GM21786 (cell line): ENCODE measurements around the gene CNTROB.
A peak's percentile ranks its signal among the peaks of the same experiment; 100 is the strongest.

Experiments used
- ATAC-seq: cut with Tn5 transposase; IDR thresholded peaks from one replicate; pipeline ENCODE4 v1.9.1; 2021; ENCODE audit not compliant: unreplicated experiment

The CNTROB gene

DNA sequence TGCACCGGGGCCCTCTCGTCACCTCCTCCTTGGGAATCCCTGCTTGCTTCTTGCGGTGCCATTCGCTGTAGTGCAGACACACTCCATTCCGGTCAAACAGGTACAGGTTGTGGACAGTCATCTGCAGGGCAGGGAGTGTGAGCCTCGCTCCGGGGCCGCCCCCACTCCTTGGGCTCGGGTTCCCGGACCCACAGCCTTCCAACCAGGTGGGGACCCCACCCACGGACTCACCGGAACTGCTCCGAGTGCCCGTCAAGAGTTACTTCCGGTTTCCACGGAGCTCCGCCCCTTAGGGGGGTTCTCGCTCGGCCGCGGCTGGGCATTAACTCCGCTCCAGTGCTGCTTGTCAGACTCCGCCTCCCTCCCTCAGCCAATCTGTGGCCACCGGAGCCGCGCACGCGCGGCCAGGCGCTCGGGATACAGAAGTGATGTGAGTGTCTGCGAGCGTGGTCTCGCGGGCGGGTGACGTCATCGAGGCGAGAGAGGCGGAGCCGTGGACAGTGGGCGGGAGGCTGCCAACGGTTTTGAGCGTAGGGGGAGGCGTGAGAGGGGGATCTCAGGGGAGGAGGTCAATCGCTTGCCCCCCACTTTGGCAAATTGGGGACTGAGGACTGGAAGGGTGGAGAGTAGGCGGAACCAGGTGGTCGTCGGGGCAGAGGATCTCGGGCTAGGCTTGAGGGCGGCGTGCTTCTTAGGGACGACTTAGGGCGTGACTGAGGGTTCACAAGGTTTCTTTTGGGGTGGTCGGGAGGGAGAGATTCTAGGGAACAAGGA, at the start of gene CNTROB, which contains the start of gene TRAPPC1:
CNTROB (plus strand) TSS at position 498 of the 774 bp plus-strand sequence. CDS start 874 bp downstream, outside the sequence.
TRAPPC1 (minus strand) TSS at position 238 of the 774 bp plus-strand sequence; CDS start at position 121, 117 bp downstream.
- peak; percentile 96 for ATAC-seq

- ATAC-seq = no peak
Observed at GRCh38 chr17:7882629-7883028, 49.4 kb upstream of the CNTROB start.

- ATAC-seq = no peak
Observed at GRCh38 chr17:7883781-7884386, 48.1 kb upstream of the CNTROB start.

DNA sequence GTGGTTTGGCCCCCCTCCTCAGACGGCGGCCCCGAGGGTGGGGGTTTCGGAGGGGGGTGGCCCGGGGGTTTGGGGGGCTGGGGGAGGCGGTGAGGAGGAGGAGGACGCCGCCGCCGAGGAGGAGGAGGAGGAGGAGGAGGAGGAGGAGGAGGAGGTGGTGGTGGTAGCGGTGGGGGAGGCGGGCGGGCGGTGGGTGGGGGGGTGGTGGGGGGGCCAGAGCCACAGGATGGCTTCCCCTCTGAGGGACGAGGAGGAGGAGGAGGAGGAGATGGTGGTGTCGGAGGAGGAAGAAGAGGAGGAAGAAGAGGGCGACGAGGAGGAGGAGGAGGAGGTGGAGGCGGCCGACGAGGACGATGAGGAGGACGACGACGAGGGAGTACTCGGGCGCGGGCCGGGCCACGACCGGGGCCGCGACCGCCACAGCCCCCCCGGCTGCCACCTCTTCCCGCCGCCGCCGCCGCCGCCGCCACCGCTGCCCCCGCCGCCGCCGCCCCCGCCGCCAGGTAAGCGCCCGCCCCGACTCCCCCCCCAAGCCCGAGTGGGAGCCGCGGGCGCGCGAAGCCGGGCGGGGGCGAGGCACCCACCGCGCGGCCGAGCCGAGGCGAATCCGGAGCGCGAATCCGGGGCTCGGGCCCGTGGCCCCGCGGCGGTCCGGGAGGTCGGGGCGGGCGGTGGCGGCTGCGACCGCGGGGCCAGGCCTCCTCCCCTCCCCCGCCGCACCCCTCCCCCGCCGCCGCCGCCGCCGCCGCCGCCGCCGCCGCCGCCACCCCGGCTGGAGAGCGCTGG, 47.2 kb upstream of the CNTROB start:
- no peak for ATAC-seq

DNA sequence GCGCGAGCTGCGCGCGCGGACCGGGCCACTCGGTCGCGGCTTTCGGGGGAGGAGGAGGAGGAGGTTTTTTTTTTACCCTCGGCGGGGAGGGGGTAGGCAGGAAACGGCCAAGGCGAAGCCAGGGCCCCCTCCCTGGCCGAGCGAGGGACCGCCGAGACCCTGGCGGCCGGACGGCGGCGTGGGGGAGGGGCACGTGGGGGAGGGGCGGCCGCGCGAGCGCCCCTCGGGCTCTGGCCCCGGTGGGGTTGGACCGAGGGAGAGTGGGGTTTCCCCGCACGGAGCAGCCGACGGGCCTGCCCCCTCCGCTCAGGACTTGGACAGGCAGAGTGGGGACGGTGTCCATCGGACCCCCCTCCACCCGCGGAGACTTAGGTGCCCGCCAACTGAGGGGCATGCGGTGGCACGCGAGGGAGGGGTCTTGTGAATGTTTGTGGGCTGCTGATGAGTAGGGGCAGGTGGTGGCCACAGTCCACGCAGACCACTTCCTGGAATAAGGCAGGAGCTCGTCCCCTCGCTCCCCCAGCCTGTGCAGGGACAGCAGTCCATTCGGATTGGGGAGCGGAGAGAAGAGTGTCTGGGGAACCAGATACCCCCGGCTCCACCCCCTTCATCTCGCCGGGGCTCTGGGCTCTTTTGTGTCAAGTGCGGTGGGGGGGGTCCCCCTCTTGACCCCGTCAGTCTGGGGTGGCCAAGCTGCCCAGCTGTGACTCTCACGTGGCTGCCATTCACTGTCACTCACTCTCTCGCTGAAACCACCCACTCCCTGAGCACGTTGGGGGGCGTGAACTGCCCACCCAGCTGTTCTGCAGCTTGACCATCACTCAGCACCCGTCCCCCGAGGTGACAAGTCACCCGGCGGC, 46.4 kb upstream of the CNTROB start:
- ATAC-seq = no peak

GRCh38 chr17:7886227-7887037, 45.6 kb upstream of the CNTROB start:
- no peak for ATAC-seq

DNA sequence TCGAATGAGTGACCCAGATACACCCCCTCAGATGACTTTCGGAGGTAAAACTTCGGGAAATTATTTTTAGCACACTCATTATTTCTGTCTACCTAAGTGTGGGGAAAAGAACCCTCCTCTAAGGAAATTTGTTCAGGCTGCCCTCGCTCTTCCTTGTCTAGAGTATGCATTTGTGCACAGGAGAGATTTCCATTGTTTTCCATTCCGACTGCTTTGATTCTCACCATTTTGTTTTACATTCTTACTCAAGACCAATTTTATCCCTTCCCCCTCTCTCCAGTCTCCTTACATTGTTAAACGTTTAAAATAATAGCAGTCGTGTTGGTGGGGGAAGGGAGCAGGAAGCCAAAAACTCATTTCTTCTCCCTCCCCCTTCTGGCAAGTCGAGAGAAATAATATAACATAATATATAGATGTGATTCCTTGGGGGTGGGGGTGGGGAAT, 44.9 kb upstream of the CNTROB start:
- no peak for ATAC-seq

GRCh38 chr17:7887482-7888183, 44.4 kb upstream of the CNTROB start:
- peak; percentile 34 for ATAC-seq

DNA sequence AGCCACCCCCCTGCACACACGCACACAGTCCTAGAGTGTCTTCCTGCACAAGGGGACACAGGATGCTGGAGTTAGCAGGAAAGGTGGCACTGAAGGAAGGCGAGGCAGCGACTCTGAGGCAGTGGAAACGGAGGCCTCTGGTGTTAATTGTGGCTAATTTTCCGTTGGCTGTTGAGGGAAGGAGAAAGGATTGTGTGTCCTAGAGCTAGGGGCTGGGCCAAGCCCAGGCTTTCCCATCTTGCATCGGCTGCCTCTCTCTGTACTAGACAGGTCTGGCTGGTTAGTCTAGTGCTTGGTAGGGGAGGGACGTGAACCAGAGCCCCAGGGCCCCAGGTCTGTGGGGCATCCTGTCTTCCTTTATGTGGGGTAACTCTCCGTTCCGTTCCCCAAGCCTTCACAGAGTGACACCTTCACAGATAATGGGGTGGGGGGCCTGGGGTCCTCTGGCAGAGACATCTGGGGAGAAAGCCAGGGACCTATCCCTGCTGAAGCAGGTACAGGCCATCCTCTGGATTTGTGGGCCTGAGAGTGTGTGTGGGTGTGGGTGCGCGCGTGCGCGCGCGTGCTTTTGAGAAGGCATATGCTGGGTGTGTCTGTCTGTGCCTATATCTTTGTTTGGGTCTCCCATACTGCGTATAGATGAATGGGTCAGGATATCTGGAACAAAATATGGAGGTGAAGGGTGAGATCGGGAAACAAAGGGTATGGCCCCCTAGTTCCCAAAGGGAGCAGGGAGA, 43.7 kb upstream of the CNTROB start, which contains the start of gene CHD3:
CHD3 (plus strand) TSS at position 606 of the 737 bp plus-strand sequence. CDS start 212 bp downstream, outside the sequence.
- no peak for ATAC-seq

- no peak for ATAC-seq
Observed at GRCh38 chr17:7889166-7889955, 42.6 kb upstream of the CNTROB start.

DNA sequence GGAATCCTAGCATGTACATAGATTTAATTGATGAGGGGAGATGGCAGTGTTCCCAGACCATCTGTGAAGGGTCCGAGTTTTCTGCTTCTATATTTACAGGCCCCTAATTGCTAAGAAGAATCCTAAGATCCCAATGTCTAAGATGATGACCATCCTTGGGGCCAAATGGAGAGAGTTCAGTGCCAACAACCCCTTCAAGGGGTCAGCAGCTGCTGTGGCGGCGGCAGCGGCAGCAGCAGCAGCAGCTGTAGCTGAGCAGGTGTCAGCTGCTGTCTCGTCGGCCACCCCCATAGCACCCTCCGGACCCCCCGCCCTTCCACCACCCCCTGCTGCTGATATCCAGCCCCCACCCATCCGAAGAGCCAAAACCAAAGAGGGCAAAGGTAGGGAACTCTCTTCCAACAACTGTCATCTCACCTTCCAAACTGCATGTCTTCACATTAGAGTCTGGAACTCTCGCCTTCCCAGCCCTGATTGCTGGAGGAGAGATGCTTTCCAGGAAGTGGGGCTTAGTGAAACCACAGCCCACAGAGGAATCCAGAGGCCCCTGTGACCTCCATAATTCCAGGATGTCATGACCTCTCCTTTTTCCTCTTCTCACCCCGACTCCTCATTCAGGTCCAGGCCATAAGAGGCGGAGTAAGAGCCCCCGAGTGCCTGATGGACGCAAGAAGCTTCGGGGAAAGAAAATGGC, 38.7 kb upstream of the CNTROB start:
- no peak for ATAC-seq

DNA sequence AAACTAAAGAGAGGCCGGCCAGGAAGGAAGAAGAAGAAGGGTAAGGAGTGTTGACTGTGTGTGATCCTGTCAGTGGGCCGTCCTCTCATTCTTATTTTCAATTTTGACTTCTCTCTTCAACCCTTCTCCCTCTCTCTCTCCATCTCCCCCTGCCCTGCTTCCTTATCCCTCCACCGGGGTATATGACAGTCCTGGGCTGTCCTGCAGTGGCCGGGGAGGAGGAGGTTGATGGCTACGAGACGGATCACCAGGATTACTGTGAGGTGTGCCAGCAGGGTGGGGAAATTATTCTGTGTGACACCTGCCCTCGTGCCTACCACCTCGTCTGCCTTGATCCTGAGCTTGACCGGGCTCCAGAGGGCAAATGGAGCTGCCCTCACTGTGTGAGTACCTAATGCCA, 37.8 kb upstream of the CNTROB start:
- ATAC-seq = no peak

DNA sequence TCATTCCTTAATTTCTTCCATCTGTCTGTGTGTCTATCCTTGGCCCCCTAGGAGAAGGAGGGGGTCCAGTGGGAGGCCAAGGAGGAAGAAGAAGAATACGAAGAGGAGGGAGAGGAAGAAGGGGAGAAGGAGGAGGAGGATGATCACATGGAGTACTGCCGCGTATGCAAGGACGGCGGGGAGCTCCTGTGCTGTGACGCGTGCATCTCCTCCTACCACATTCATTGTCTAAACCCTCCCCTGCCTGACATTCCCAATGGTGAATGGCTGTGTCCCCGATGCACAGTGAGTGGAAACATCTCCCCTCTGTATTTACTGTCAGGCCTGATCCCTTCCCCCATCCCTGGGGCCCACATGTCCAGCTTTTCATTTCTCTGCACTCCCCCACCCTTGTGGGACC, 37.1 kb upstream of the CNTROB start:
- ATAC-seq = no peak

DNA sequence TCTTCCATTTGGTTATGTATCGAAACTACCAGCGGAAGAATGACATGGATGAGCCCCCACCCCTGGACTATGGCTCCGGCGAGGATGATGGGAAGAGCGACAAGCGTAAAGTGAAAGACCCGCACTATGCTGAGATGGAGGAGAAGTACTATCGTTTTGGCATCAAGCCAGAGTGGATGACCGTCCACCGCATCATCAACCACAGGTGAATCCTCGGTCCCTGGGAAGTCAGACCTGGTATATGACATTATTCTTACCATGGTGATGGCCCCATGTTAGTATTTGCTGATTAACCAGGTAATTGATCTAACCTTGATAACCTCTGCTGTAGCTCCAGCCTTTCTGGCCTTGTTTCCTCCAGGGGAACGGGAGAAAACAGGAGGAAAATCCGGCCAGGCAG, 34.9 kb upstream of the CNTROB start:
- no peak for ATAC-seq

DNA sequence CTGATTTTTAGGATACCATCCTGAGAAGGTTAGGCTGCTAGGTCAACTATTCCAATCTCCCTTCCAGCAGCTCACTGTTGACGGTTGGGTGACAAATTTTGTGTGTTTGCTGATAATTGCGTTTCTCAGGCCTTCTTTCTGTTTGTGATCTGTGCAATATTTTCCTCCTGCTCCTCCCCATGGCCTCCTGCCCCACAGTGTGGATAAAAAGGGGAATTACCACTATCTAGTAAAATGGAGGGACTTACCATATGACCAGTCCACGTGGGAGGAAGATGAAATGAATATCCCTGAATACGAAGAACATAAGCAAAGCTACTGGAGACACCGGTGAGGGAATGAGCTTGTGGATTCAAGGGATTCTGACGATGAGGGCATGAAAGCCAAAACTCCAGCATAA, 34.2 kb upstream of the CNTROB start:
- ATAC-seq = no peak

DNA sequence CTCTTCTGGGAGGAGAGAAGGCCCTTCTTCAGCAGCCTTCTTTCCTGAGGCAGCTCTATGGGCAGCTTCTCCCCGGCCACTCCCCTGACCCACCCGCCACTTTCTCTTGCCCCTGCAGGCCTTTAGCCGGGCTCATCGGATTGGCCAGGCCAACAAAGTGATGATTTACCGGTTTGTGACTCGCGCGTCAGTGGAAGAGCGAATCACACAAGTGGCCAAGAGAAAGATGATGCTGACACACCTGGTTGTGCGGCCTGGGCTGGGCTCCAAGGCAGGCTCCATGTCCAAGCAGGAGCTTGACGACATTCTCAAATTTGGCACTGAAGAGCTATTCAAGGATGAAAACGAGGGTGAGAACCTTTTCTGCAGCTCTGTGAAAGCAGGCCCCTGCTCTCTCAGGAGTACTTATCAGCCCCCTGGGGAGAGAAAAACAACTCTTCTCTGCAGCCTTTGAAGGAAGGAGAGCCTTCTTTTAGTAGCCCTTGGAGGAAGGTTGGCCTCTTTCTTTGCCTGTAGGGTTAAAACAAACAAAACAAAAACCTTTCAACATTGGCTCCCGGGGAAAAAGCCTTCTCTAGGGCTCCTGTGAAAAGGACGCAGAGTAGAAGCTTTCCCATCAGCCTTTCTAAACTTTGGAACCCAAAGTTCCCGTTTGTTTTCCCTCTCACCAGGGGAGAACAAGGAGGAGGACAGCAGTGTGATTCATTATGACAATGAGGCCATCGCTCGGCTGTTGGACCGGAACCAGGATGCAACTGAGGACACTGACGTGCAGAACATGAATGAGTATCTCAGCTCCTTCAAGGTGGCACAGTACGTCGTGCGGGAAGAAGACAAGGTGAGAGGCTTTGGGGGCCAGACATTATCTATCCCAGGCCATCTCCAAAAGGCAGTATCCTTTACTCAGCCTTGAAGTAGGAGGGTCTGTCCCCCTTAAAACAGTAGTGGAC, 28.6 kb upstream of the CNTROB start:
- ATAC-seq = no peak
